HepG2 (cell line): ENCODE results near the gene MCEE. TPM values are rescaled to one million over a fixed set of nuclear protein-coding genes. Genes with fewer than 3 reads are reported as not detected.
A peak's percentile ranks its signal among the peaks of the same experiment; 100 is the strongest.

Experiments
- ARNT2 ChIP-seq: sonication (generic); formaldehyde crosslinking; IDR thresholded peaks from 2 replicates; pipeline ENCODE4 v1.8.0; 2022; ENCODE audit warnings: mild to moderate bottlenecking, low read depth, missing genetic modification reagents, moderate library complexity
- CC2D1A ChIP-seq: sonication (generic); formaldehyde crosslinking; IDR thresholded peaks from 2 replicates; pipeline ENCODE4 v1.8.1; 2023; ENCODE audit warnings: mild to moderate bottlenecking, missing genetic modification reagents
- CEBPB ChIP-seq: IDR thresholded peaks from 2 replicates; pipeline ENCODE4 v1.6.1; 2011; ENCODE audit warnings: low read depth, low read length, improper control_type of control experiment, borderline replicate concordance
- CREB1 ChIP-seq, 2 experiments: fragments of 450-650 bp in 1 of 2; IDR thresholded peaks; 2 replicates each; pipeline ENCODE4 v1.6.1; 2016 to 2017; ENCODE audit warnings: control low read depth in 1 of 2, mild to moderate bottlenecking in 1 of 2, missing compliant biosample characterization in 1 of 2, missing genetic modification characterization in 1 of 2
- E2F1 ChIP-seq: sonication (generic); formaldehyde crosslinking; IDR thresholded peaks from 2 replicates; pipeline ENCODE4 v1.5.0; 2020; ENCODE audit warnings: missing genetic modification reagents
- ETV6 ChIP-seq: sonication (generic); formaldehyde crosslinking; conservative IDR thresholded peaks from 2 replicates; pipeline ENCODE4 v1.4.0; 2020; ENCODE audit warnings: missing genetic modification reagents
- FOXO1 ChIP-seq: sonication (generic); formaldehyde crosslinking; IDR thresholded peaks from 2 replicates; pipeline ENCODE4 v1.4.0; 2020; ENCODE audit warnings: missing genetic modification reagents
- HMG20B ChIP-seq: conservative IDR thresholded peaks from 2 replicates; pipeline ENCODE4 v1.6.1; 2016; ENCODE audit warnings: missing genetic modification reagents, missing compliant biosample characterization
- NR0B2 ChIP-seq: sonication (generic); formaldehyde crosslinking; IDR thresholded peaks from 2 replicates; pipeline ENCODE4 v1.4.0; 2020; ENCODE audit warnings: mild to moderate bottlenecking, missing genetic modification reagents
- PHF21A ChIP-seq: sonication (generic); formaldehyde crosslinking; IDR thresholded peaks from 2 replicates; pipeline ENCODE4 v1.5.0; 2020; ENCODE audit warnings: mild to moderate bottlenecking, missing genetic modification reagents
- RFX3 ChIP-seq: IDR thresholded peaks from 2 replicates; pipeline ENCODE4 v1.6.1; 2016; ENCODE audit warnings: missing biosample characterization, missing genetic modification reagents
- RFX5 ChIP-seq: IDR thresholded peaks from 2 replicates; pipeline ENCODE4 v1.6.1; 2011; ENCODE audit warnings: low read depth, low read length, improper control_type of control experiment
- SNAI1 ChIP-seq: sonication (generic); formaldehyde crosslinking; IDR thresholded peaks from 2 replicates; pipeline ENCODE4 v1.5.0; 2020; ENCODE audit warnings: mild to moderate bottlenecking, missing genetic modification reagents, borderline replicate concordance
- ZBTB44 ChIP-seq: sonication (generic); formaldehyde crosslinking; IDR thresholded peaks from 2 replicates; pipeline ENCODE4 v1.4.0; 2020; ENCODE audit warnings: missing genetic modification reagents
- ZFP82 ChIP-seq: sonication (generic); formaldehyde crosslinking; IDR thresholded peaks from 2 replicates; pipeline ENCODE4 v1.5.1; 2020; ENCODE audit warnings: mild to moderate bottlenecking, missing genetic modification reagents, borderline replicate concordance
- ZMAT3 ChIP-seq: sonication (generic); formaldehyde crosslinking; conservative IDR thresholded peaks from 2 replicates; pipeline ENCODE4 v1.7.0; 2021; ENCODE audit warnings: missing genetic modification reagents
- ZNF10 ChIP-seq: sonication (generic); formaldehyde crosslinking; IDR thresholded peaks from 2 replicates; pipeline ENCODE4 v1.4.0; 2020; ENCODE audit warnings: mild to moderate bottlenecking, low read depth, missing genetic modification reagents, borderline replicate concordance
- ZNF530 ChIP-seq: sonication (generic); formaldehyde crosslinking; IDR thresholded peaks from 2 replicates; pipeline ENCODE4 v1.5.0; 2020; ENCODE audit warnings: low read depth, mild to moderate bottlenecking, missing genetic modification reagents
- ZNF557 ChIP-seq: sonication (generic); formaldehyde crosslinking; IDR thresholded peaks from 2 replicates; pipeline ENCODE4 v1.4.0; 2020; ENCODE audit warnings: missing genetic modification reagents
- ZNF687 ChIP-seq: sonication (generic); formaldehyde crosslinking; IDR thresholded peaks from 2 replicates; pipeline ENCODE4 v1.5.1; 2020; ENCODE audit warnings: mild to moderate bottlenecking, missing genetic modification reagents, moderate library complexity
- ZNF772 ChIP-seq: sonication (generic); formaldehyde crosslinking; IDR thresholded peaks from 2 replicates; pipeline ENCODE4 v1.5.0; 2020; ENCODE audit warnings: mild to moderate bottlenecking, missing genetic modification reagents
- ZSCAN30 ChIP-seq: sonication (generic); formaldehyde crosslinking; IDR thresholded peaks from 2 replicates; pipeline ENCODE4 v1.5.0; 2020; ENCODE audit warnings: mild to moderate bottlenecking, missing genetic modification reagents
- polyA plus RNA-seq, 8 experiments: library from polyadenylated mRNA; depleted of rRNA in 3 of 8; stranded (reverse) in 7 of 8; unstranded in 1 of 8; fragments of >200 nt; fragmentation: Illumina TruSeq in 4 of 8; extraction: Trizol in 4 of 8; gene quantifications; 2 replicates each; pipeline versions ENCODE4 v1.2.1 to v1.2.3, GENCODE V29; 2011 to 2016; ENCODE audit warnings: low read depth in 4 of 8, missing spikeins in 1 of 8, mixed read lengths in 1 of 8; ENCODE audit not compliant: insufficient read depth in 1 of 8
- total RNA-seq, 5 experiments: library from RNA; depleted of rRNA; stranded (reverse); fragments of >200 nt; fragmentation: Illumina TruSeq; extraction: Trizol; gene quantifications; 2 replicates each; pipeline ENCODE4 v1.2.3, GENCODE V29; 2016; ENCODE audit warnings: low read depth in 1 of 5

The MCEE gene
- total and polyA plus RNA-seq, 2 of the 13 experiments (the other 11 are each of a cell fraction or from before 2014, with no cell fraction given): 32.0 to 66.9 TPM

- TF ChIP-seq HMG20B (CRISPR knock-in tag) (no peak), FOXO1 (CRISPR knock-in tag) (0 out of 2 replicates have a peak, but pooled peaks have one; percentile 27), ZBTB44 (no peak), NR0B2 (no peak), ZSCAN30 (no peak), RFX5 (no peak), ZMAT3 (CRISPR knock-in tag) (no peak), ETV6 (no peak), E2F1 (CRISPR knock-in tag) (no peak), CC2D1A (CRISPR knock-in tag) (no peak), ZNF772 (CRISPR knock-in tag) (no peak), ZNF557 (no peak; the same call in 1 of the 2 replicates), CEBPB (peak; percentile 80), ZNF530 (CRISPR knock-in tag) (no peak), CREB1 (IDR thresholded peaks at IDR 0.05) (no peak), CREB1 (CRISPR knock-in tag; IDR thresholded peaks at IDR 0.05) (no peak), ZNF687 (CRISPR knock-in tag) (no peak), ZNF10 (CRISPR knock-in tag) (no peak), SNAI1 (CRISPR knock-in tag) (no peak), ZFP82 (CRISPR knock-in tag) (no peak), RFX3 (no peak), ARNT2 (CRISPR knock-in tag) (no peak), PHF21A (CRISPR knock-in tag) (peak; percentile 46; the same call in 1 of the 2 replicates)
Measured at GRCh38 chr2:71136174-71136573, 6.1 kb upstream of the MCEE start (continued).
